Liver (tissue), 3 donors: ENCODE measurements around the gene SGCB.

Experiments
- GABPA ChIP-seq, 2 donors: IDR thresholded peaks in 1 of 2; conservative IDR thresholded peaks in 1 of 2; 2 replicates each; pipeline ENCODE4 v1.6.1; 2016; ENCODE audit warnings: antibody characterized with exemption in 2 of 2, mild to moderate bottlenecking in 1 of 2, moderate library complexity in 1 of 2
- HNF4G ChIP-seq: IDR thresholded peaks from 2 replicates; pipeline ENCODE4 v1.6.1; 2016; ENCODE audit warnings: antibody characterized with exemption
- RXRA ChIP-seq, 2 donors: IDR thresholded peaks; 2 replicates each; pipeline ENCODE4 v1.6.1; 2017 to 2018; ENCODE audit warnings: antibody characterized with exemption in 2 of 2, mild to moderate bottlenecking in 1 of 2
- TAF1 ChIP-seq: conservative IDR thresholded peaks from 2 replicates; pipeline ENCODE4 v1.6.1; 2016; ENCODE audit warnings: antibody characterized with exemption, mild to moderate bottlenecking
- YY1 ChIP-seq: IDR thresholded peaks from 2 replicates; pipeline ENCODE4 v1.6.1; 2016; ENCODE audit warnings: antibody characterized with exemption, mild to moderate bottlenecking
- ZBTB33 ChIP-seq: IDR thresholded peaks from 2 replicates; pipeline ENCODE4 v1.6.1; 2016; ENCODE audit warnings: antibody characterized with exemption
- TF ChIP-seq, protein P1 (sequence below): IDR thresholded peaks from 2 replicates; pipeline ENCODE4 v1.6.1; 2016; ENCODE audit warnings: antibody characterized with exemption
- TF ChIP-seq, protein P2 (sequence below): fragments of 150-350 bp; IDR thresholded peaks from 2 replicates; pipeline ENCODE4 v1.5.1; 2017; ENCODE audit warnings: improper control_type of control experiment, low read depth, low read length; ENCODE audit not compliant: missing input control
- TF ChIP-seq, protein P3 (sequence below): IDR thresholded peaks from 2 replicates; pipeline ENCODE4 v1.6.1; 2016; ENCODE audit warnings: antibody characterized with exemption, mild to moderate bottlenecking
- TF ChIP-seq, protein P4 (sequence below): IDR thresholded peaks from 2 replicates; pipeline ENCODE4 v1.6.1; 2016; ENCODE audit warnings: antibody characterized with exemption
- donor health status: healthy.
- donor health status: healthy.

GRCh38 chr4:52016981-52017380 lies 21.1 kb downstream of the SGCB start:
- no peak for TF ChIP-seq RXRA (IDR thresholded peaks at IDR 0.05)
- TF ChIP-seq, protein P1, sequence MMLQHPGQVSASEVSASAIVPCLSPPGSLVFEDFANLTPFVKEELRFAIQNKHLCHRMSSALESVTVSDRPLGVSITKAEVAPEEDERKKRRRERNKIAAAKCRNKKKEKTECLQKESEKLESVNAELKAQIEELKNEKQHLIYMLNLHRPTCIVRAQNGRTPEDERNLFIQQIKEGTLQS = no peak
- TF ChIP-seq, protein P2, sequence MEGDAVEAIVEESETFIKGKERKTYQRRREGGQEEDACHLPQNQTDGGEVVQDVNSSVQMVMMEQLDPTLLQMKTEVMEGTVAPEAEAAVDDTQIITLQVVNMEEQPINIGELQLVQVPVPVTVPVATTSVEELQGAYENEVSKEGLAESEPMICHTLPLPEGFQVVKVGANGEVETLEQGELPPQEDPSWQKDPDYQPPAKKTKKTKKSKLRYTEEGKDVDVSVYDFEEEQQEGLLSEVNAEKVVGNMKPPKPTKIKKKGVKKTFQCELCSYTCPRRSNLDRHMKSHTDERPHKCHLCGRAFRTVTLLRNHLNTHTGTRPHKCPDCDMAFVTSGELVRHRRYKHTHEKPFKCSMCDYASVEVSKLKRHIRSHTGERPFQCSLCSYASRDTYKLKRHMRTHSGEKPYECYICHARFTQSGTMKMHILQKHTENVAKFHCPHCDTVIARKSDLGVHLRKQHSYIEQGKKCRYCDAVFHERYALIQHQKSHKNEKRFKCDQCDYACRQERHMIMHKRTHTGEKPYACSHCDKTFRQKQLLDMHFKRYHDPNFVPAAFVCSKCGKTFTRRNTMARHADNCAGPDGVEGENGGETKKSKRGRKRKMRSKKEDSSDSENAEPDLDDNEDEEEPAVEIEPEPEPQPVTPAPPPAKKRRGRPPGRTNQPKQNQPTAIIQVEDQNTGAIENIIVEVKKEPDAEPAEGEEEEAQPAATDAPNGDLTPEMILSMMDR = no peak
- TF ChIP-seq TAF1 = no peak
- no peak for TF ChIP-seq GABPA (IDR thresholded peaks at IDR 0.05 in 1 of 2, conservative IDR thresholded peaks at IDR 0.05 in 1 of 2)
- no peak for TF ChIP-seq HNF4G
- TF ChIP-seq, protein P3, sequence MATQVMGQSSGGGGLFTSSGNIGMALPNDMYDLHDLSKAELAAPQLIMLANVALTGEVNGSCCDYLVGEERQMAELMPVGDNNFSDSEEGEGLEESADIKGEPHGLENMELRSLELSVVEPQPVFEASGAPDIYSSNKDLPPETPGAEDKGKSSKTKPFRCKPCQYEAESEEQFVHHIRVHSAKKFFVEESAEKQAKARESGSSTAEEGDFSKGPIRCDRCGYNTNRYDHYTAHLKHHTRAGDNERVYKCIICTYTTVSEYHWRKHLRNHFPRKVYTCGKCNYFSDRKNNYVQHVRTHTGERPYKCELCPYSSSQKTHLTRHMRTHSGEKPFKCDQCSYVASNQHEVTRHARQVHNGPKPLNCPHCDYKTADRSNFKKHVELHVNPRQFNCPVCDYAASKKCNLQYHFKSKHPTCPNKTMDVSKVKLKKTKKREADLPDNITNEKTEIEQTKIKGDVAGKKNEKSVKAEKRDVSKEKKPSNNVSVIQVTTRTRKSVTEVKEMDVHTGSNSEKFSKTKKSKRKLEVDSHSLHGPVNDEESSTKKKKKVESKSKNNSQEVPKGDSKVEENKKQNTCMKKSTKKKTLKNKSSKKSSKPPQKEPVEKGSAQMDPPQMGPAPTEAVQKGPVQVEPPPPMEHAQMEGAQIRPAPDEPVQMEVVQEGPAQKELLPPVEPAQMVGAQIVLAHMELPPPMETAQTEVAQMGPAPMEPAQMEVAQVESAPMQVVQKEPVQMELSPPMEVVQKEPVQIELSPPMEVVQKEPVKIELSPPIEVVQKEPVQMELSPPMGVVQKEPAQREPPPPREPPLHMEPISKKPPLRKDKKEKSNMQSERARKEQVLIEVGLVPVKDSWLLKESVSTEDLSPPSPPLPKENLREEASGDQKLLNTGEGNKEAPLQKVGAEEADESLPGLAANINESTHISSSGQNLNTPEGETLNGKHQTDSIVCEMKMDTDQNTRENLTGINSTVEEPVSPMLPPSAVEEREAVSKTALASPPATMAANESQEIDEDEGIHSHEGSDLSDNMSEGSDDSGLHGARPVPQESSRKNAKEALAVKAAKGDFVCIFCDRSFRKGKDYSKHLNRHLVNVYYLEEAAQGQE = no peak
- TF ChIP-seq, protein P4, sequence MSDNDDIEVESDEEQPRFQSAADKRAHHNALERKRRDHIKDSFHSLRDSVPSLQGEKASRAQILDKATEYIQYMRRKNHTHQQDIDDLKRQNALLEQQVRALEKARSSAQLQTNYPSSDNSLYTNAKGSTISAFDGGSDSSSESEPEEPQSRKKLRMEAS = no peak
- no peak for TF ChIP-seq ZBTB33
- TF ChIP-seq YY1 = no peak
